Psoas muscle (tissue), 8 donors: ENCODE results near the gene LRATD1. TPM values are rescaled to one million over a fixed set of nuclear protein-coding genes. Genes with fewer than 3 reads are reported as not detected.
"Not testable (repeated sequence)": the region's sequence is repeated elsewhere in the genome, so short reads cannot be mapped to it uniquely, and the experiment has no call there.

Source experiments
- ATAC-seq, 4 donors: fragments of 200-7000 bp; cut with Tn5 transposase; one replicate each; pipeline ENCODE4 v1.9.1; 2020; ENCODE audit warnings: moderate library complexity in 3 of 4, mild to moderate bottlenecking in 2 of 4
- DNase-seq, 2 donors: peaks; one replicate each; pipeline ENCODE4 v3.0.0-alpha.2; 2020
- H3K27ac ChIP-seq: fragments of 200-600 bp; one replicate; pipeline ENCODE4 v1.8.0; 2022
- H3K27me3 ChIP-seq, 3 donors: fragments of 200-600 bp in 1 of 3; one replicate each; pipeline versions ENCODE4 v1.6.1 to v1.8.0; 2013 to 2022; ENCODE audit warnings: low read length in 2 of 3, mild to moderate bottlenecking in 2 of 3, moderate library complexity in 1 of 3; ENCODE audit not compliant: insufficient read depth in 3 of 3
- H3K36me3 ChIP-seq, 2 donors: fragments of 200-600 bp in 1 of 2; one replicate each; pipeline versions ENCODE4 v1.6.1 to v1.8.0; 2013 to 2022; ENCODE audit warnings: low read depth in 1 of 2, mild to moderate bottlenecking in 1 of 2, moderate library complexity in 1 of 2; ENCODE audit not compliant: insufficient read depth in 1 of 2
- H3K4me1 ChIP-seq: fragments of 200-600 bp; one replicate; pipeline ENCODE4 v1.8.0; 2022
- H3K4me3 ChIP-seq: fragments of 200-600 bp; one replicate; pipeline ENCODE4 v1.8.0; 2022; ENCODE audit warnings: mild to moderate bottlenecking
- H3K9me3 ChIP-seq: fragments of 200-600 bp; one replicate; pipeline ENCODE4 v1.8.0; 2022
- WGBS, 3 donors: extraction: QIAGEN DNeasy Blood & Tissue Kit; methylation state at CpG; one replicate each; pipeline versions ENCODE4 v1.1.6 to v1.1.7; 2013; 5-methylcytosine and 5-hydroxymethylcytosine counted together
- intact Hi-C, 2 donors: fragments of 100-400 bp; cut with DNase I; formaldehyde crosslinking; loops; one replicate each; pipeline versions ENCODE4 v1.11.0 to v1.14.2; 2022
- polyA plus RNA-seq, 3 donors: library from polyadenylated mRNA; stranded (reverse); fragments of 200-250 nt; gene quantifications; one replicate each; pipeline ENCODE4 v1.2.3, GENCODE V29; 2013
- total RNA-seq, 4 donors: library from RNA; stranded (reverse); fragmentation: NEBNext Ultra II Directional in 2 of 4; extraction: Animal tissue kit (Norgen Biotek cat#: 25700) in 2 of 4; gene quantifications; one replicate each; pipeline versions ENCODE4 v1.2.1 to v1.2.4, GENCODE V29; 2021 to 2023
- TF ChIP-seq, protein P1 (sequence below): fragments of 200-600 bp; IDR thresholded peaks from one replicate; pipeline ENCODE4 v1.8.0; 2022; ENCODE audit warnings: antibody characterized with exemption
- donor health status: healthy with polysubstance abuse.
- donor health status: DM: no; HTN: no; CAD: no; lungs with moderate emphysema.
- donor health status: Bipolar disorder and iron deficiency.
- donor health status: healthy.
- donor health status: DM: yes; HTN: yes; CAD: no.
- donor health status: DM: no; HTN: no; CAD: no.
- donor health status: DM: no; HTN: no; CAD: no.
- donor health status: DM: yes; HTN: yes; CAD: no.

Gene LRATD1
- total and polyA plus RNA-seq, 7 donors, result 0.22 to 3.5 (median 0.42) TPM

DNA sequence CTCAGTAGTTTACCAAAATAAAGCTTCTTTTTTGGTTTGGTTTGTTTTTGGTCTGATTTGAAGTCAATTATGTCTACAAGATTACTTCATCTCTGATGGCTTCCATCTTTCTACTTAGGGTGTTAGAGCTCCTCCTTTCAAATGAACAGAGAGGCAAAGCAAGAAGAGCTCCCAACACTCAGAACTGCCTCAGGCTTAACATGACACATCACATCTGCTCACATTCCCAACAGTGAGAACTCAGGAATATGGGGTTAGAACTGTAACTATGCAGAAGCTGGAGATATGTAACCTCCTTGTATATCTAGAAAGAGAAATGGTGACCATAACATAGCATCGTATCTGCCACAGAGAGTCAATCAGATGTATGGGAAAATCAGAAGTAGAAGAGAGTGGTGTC is 11.4 kb upstream of the LRATD1 start:
- no peak for DNase-seq
- Histone ChIP-seq H3K4me1 (no peaks in the 10 kb centered on the region), H3K4me3 (no peak overlapping the region), H3K27me3 (peaks cover 0 to 5% (median 0%) of the 10 kb centered on the region in 3 donors), H3K27ac (no peak overlapping the region), H3K9me3 (no peaks in the 10 kb centered on the region), H3K36me3 (no peaks in the 10 kb centered on the region)
- TF ChIP-seq, protein P1, sequence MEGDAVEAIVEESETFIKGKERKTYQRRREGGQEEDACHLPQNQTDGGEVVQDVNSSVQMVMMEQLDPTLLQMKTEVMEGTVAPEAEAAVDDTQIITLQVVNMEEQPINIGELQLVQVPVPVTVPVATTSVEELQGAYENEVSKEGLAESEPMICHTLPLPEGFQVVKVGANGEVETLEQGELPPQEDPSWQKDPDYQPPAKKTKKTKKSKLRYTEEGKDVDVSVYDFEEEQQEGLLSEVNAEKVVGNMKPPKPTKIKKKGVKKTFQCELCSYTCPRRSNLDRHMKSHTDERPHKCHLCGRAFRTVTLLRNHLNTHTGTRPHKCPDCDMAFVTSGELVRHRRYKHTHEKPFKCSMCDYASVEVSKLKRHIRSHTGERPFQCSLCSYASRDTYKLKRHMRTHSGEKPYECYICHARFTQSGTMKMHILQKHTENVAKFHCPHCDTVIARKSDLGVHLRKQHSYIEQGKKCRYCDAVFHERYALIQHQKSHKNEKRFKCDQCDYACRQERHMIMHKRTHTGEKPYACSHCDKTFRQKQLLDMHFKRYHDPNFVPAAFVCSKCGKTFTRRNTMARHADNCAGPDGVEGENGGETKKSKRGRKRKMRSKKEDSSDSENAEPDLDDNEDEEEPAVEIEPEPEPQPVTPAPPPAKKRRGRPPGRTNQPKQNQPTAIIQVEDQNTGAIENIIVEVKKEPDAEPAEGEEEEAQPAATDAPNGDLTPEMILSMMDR, result no peak
- ATAC-seq, result no peak
- intact Hi-C loops, result no loop called here
- WGBS, 3 donors, result 96 to 100% (median 100%) methylated on average over 1 of the region's 1 CpG

- intact Hi-C loops, result no loop called here
- no peak for DNase-seq
- 89 to 91% (median 91%) methylated on average over 6 of the region's 6 CpGs for WGBS, 3 donors
- H3K27ac ChIP-seq, result no peak overlapping the region
- peaks cover 0 to 9% (median 0%) of the 10 kb centered on the region in 3 donors for H3K27me3 ChIP-seq
- TF ChIP-seq, protein P1, result no peak
- no peak overlapping the region for H3K4me3 ChIP-seq
- ATAC-seq, result no peak
- no peaks in the 10 kb centered on the region for H3K4me1 ChIP-seq
- no peaks in the 10 kb centered on the region for H3K36me3 ChIP-seq
- H3K9me3 ChIP-seq, result no peaks in the 10 kb centered on the region
These were observed 10.5 kb upstream of the LRATD1 start for GRCh38 chr2:14621906-14622549.

DNA sequence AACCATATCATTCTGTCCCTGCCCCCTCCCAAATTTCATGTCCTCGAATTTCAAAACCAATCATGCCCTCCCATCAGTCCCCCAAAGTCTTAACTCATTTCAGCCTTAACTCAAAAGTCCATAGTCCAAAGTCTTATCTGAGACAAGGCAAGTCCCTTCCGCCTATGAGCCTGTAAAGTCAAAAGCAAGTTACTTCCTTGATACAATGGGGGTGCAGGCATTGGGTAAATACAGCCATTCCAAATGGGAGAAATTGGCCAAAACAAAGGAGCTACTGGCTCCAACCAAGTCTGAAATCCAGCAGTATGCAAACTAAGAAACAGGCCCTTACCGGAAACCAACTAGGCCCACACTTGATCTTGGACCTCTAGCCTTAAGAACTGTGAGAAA is 10.0 kb upstream of the LRATD1 start:
- ATAC-seq, H3K4me1 ChIP-seq, H3K27ac ChIP-seq, intact Hi-C loops, H3K9me3 ChIP-seq, H3K27me3 ChIP-seq, H3K36me3 ChIP-seq, H3K4me3 ChIP-seq, DNase-seq: not testable (repeated sequence)
- 90 to 92% (median 92%) methylated on average over 3 of the region's 3 CpGs for WGBS, 3 donors

- Histone ChIP-seq H3K4me1 (no peaks in the 10 kb centered on the region), H3K27ac (no peak overlapping the region), H3K4me3 (no peak overlapping the region), H3K36me3 (no peaks in the 10 kb centered on the region), H3K9me3 (no peaks in the 10 kb centered on the region), H3K27me3 (peaks cover 0 to 9% (median 3%) of the 10 kb centered on the region in 3 donors)
- ATAC-seq (no peak), DNase-seq (no peak)
- 93 to 97% (median 97%) methylated on average over 1 of the region's 1 CpG for WGBS, 3 donors
- intact Hi-C loops, result no loop called here
- TF ChIP-seq, protein P1, result no peak
These were observed 9.3 kb upstream of the LRATD1 start for GRCh38 chr2:14623237-14623636.

DNA sequence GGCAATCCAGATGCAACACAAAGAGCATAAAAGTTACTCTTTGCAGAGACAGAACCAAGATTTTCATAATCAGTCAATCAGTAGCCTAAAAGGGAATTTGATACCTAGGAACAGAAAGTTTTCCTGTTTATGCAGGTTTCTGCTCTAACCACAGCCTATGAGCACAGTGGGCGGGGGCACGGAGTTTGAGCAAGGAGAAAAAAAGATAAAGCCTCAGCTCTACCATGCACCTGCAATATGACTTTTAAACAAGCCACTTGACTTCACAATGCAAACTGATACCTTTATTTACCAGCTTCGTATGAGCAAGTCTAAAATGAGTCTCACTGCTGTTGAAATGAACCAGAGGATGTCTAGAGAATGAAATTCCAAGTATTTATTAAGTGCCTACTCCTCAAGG is 5.6 kb upstream of the LRATD1 start:
- no peaks in the 10 kb centered on the region for H3K9me3 ChIP-seq
- H3K36me3 ChIP-seq, result no peaks in the 10 kb centered on the region
- H3K27me3 ChIP-seq, result peaks cover 0 to 24% (median 3%) of the 10 kb centered on the region in 3 donors
- DNase-seq (no peak), ATAC-seq (no peak)
- TF ChIP-seq, protein P1, result no peak
- intact Hi-C loops, result no loop called here
- 67 to 75% (median 67%) methylated on average over 3 of the region's 3 CpGs for WGBS, 3 donors
- H3K27ac ChIP-seq, result no peak overlapping the region
- no peak overlapping the region for H3K4me3 ChIP-seq
- H3K4me1 ChIP-seq, result no peaks in the 10 kb centered on the region
